DMS153 treated with DMSO at 0.1 percent for 48 hours (cell line): ENCODE measurements around the gene RPS26.
"Not testable (repeated sequence)": the region's sequence is repeated elsewhere in the genome, so short reads cannot be mapped to it uniquely, and the experiment has no call there.

ENCODE experiments used
- DNase-seq: peaks from one replicate; lab custom pipeline; 2025; ENCODE audit not compliant: unreplicated experiment; lab: John Stamatoyannopoulos, UW

Gene RPS26

DNA sequence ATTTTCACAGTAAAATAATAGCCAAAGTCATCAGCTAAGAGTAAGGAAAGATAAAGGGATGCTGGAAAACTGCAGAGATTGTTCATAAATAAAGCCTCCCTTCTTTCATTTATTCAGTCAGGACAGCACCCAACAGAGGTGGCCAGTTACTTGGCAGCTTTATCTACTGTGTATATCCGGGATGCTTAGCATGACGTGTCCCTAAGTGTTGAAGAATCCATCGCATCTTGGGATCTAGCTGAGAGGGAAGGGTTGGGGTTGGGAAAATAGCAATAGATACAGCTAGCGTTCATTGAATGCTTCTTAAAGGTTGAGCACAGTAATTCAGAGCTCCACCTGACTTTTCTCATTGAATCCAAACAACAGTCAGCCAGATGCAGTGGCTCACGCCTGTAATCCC, 32.7 kb downstream of the RPS26 start:
- no peak for DNase-seq

DNA sequence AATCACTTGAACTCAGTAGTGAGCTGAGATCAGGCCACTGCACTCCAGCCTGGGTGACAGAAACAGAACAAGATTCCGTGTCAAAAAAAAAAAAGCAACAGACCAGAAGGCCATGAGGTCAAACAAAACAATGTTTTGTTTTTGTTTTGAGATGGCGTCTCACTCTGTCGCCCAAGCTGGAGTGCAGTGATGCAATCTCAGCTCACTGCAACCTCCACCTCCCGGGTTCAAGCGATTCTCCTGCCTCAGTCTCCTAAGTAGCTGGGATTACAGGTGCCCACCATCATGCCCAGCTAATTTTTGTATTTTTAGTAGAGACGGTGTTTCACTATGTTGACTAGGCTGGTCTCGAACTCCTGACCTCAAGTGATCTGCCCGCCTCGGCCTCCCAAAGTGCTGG, 36.2 kb downstream of the RPS26 start:
- not testable (repeated sequence) for DNase-seq

- no peak for DNase-seq
Measured at GRCh38 chr12:56078427-56078826, 36.7 kb downstream of the RPS26 start.

GRCh38 chr12:56078931-56079722, 37.4 kb downstream of the RPS26 start:
- peak; percentile 64 for DNase-seq

GRCh38 chr12:56079723-56080555, 38.2 kb downstream of the RPS26 start, which contains the start of gene ERBB3:
TSS of gene ERBB3 (plus strand) at chr12:56080165. CDS start at chr12:56080301, 136 bp downstream.
- peak; percentile 71 for DNase-seq

GRCh38 chr12:56080556-56081138, 38.9 kb downstream of the RPS26 start:
- DNase-seq: no peak

DNA sequence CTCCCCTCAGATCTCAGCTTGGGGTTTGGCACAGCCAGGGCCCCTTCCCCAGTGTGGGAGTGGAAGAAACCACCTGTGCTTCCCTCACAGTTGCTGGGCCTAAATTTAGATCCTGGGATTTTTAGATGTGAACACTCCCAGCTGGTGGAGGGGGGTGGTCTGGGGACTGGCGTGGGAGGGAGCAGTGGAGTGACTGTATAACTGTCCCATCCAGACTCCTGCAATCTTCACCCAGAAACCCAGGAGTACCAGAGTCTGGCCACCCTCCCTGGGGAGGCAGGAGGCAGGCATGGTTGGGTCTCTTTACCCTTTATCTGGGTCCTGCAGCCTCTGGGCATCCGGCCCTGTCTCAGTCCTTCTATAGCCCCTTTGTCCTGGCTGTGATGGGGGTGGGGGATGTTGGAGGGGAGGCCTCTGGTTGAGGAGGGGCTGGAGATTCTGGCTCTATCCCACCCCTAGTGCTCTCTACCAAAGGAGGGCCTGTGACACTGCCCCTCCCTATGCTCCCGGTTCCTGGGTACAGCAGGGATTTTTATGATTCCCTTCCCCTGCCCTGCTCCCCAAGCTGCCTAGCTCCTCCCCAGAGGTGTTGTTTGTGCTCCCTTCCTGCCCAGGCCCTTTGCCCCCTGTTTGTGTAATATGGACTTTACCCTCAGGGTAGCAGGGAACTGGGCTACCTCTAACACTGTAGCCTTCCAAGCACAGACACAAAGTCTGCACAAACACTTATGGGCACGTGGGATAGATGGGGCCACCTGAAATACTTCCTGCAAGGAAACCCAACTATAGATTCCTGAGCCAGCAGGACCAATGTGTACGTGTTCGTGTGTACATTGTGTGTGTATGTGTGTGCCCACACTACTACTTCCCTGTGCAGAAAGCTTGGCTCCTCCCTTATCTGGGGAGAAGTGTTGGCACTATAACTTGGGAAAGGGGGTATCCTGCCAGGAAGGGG, 40.0 kb downstream of the RPS26 start:
- no peak for DNase-seq

DNA sequence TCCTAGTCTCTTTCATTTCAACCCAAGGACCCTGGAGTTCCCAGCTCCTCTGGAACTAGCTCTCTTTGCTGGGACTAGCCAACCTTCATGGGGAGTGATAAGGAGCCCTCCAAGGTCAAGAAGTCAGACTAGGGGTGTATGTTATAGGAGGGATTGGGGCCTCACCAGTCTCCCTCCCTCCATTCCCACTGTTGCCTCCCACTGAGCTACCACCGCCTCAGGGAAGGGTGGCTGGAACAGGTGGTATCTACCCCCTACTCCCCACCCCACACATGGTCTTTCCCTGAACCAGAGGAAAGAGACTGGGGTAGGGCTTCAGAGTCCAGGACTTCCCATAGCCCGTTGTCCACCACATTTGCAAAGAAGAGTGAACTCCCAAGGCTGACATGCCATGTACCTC, 40.7 kb downstream of the RPS26 start:
- no peak for DNase-seq

DNA sequence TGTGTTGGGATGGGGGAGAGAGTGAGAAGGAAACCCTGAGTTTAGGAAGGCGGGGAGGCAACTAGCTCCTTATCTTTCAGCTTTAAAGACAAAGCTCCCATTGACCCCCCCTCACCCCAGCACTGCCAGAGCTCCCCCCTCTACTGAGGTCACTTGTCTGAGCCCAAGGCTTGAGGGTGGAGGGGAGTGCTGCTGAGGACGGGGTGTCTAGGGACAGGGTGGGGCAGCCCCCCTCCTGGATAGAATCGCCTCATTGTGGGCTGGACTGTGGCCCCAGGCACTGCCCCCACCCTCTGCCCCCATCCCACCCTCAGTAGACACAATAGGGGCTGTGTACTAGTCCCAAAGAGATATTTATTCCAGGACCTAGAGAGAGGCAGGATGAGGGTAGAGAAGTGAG, 41.2 kb downstream of the RPS26 start:
- no peak for DNase-seq

DNA sequence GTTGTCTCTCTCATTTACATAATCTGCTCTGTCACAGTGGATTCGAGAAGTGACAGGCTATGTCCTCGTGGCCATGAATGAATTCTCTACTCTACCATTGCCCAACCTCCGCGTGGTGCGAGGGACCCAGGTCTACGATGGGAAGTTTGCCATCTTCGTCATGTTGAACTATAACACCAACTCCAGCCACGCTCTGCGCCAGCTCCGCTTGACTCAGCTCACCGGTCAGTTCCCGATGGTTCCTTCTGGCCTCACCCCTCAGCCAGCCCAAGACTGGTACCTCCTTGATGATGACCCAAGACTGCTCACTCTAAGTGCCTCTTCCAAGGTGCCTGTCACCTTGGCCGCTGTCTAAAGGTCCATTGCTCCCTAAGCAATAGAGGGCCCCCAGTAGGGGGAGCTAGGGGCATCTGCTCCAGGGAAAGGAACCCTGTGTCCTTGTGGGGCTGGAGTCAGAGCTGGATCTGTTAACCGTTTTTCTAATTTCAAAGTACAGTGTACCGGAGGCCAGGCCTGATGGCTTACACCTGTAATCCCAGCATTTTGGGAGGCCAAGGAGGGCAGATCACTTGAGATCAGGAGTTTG, 43.3 kb downstream of the RPS26 start:
- no peak for DNase-seq

DNA sequence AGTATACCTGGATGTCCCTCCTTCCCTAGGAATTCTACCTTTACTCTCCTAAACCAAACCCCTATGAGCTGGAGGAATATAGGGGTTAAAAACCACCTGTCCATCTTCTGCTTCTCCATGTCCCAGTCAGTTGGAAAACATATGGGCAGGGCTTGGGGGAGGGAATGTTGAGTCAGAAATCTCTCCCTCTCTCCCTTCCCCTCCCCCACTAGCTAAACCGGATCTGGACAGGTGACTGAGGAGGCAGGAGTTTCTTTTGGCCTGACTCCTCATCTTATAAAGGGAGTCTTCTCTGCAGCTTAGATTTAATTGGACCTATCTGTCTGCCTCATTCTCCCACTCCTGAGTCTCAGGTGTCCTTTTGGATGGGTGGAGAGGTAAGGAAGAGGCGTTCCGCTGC, 44.4 kb downstream of the RPS26 start:
- no peak for DNase-seq

DNA sequence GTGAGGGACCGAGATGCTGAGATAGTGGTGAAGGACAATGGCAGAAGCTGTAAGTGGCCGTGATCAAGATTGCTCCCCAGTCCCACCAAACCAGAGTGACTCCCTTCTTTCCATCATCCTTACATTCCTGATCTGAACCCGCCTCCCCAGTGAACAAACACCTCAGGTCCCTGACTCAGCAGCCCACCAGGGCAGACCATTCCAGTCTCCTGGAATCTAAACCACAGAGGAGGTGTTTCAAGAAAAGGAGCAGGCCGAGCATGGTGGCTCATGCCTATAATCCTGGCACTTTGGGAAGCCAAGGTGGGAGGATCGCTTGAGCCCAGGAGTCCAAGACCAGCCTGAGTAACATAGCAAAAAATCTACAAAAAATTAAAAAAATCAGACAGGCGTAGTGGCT, 44.9 kb downstream of the RPS26 start:
- no peak for DNase-seq

GRCh38 chr12:56087220-56087619, 45.5 kb downstream of the RPS26 start:
- DNase-seq: no peak
